ENCODE results near the gene ABLIM1.

The ABLIM1 gene

DNA sequence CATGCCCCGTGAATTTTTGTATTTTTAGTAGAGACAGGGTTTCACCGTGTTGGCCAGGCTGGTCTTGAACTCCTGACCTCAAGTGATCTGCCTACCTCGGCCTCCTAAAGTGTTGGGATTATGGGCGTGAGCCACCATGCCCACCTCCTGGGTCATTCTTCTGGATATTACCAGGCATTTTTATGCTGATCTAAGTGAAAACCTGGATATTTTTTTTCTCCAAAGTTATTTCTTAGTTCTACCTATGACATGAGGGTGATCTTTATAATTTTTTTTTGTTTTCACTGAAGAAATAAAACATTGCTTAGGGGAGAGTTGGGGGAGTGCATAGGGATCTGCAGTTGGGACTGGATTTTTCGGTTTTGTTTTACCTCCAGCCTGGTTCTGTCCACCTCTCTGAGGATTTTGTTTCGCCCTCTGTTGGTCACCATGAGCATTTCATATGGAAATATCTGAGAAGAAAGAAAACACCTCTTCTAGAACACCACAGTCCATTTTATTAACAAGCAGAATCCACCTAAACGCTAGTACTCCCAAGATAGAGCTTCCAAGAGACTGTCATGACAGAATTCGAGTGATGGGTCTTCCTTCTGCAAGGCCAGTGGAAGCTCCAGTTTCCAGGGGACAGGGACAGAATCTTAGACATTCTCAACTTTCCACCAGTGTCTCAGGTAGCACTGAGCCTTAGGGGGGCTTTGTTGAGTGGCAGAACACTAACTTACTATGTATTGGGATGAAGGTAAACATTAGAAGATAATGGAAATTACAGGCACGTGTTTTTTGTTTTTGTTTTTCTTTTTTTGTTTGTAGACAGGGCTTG is 220.4 kb downstream of the ABLIM1 start:
- no peak for DNase-seq

DNA sequence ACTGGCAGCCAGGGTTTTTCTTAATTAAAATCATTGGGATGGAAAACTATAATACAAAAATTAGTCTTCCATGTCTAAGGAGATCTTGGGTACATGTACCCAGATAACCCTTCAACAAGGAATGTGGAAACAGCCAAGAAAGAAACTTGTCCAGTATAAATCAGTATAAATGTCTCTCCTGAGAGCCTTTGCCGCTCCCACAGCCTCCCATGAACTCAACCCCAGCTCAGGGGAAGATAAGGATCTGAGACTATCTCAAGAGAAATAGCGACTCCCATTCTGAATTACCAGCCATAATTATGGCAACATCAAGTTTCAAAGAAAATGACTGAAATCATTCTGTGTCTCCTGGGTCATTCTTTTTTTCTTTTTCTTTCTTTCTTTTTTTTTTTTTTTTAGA is 221.1 kb downstream of the ABLIM1 start:
- no peak for DNase-seq

DNA sequence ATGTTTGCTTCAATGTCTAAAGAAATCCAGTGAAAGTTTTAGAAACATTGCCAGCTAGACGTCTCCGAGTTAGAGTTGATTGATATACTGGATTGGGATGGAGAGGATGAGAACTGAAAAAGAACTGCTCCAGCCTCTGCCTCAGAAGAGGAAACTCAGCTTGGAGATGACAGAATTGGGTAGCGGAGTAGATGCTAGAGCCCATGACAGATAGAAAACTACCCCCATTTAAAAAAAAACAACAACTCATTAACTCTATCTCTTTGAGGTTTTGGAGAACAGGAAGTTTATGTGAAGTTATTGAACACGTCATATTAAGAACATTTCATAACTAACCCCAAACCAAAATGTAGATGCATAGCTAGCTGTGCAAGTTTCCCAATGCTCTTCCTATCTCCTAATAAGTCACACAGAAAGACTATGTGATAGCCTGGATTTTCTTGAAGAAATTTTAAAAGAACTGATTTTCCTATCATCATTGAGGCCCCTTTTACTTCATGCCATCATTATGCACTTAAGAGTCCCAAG is 225.4 kb downstream of the ABLIM1 start:
- no peak for DNase-seq

DNA sequence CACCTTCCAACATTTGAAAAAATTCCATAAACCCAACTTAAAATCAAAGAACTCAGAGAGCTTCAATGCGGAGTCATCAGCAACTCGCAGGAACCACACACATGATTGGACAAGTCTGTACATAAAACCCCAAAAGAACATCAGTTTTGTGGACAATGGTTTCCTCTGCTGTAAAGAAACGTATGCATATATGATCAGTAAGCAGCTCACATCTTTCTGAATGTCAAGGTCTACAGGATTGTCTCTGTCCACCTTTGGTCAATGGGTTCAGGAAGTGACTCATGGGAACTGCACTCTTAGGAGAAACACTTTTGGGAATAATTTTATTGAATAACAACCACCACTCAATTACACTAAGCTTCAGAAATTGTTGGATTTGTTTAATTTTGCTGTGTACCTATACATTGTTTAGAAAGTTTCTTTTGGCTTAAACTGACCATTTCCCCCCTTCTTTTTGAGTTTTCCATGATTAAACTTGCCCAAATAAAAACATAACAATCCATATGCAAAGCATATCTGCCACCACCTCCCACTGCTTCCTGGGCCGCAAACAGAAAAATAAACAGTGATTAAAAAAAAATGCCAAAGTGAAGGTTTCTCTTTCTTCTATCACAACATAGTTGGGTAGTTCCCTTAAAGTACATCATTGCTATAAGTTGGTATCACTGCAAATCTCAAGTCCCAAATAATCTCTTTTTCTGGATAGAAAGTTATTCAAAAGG is 226.5 kb downstream of the ABLIM1 start:
- DNase-seq, result no peak

DNA sequence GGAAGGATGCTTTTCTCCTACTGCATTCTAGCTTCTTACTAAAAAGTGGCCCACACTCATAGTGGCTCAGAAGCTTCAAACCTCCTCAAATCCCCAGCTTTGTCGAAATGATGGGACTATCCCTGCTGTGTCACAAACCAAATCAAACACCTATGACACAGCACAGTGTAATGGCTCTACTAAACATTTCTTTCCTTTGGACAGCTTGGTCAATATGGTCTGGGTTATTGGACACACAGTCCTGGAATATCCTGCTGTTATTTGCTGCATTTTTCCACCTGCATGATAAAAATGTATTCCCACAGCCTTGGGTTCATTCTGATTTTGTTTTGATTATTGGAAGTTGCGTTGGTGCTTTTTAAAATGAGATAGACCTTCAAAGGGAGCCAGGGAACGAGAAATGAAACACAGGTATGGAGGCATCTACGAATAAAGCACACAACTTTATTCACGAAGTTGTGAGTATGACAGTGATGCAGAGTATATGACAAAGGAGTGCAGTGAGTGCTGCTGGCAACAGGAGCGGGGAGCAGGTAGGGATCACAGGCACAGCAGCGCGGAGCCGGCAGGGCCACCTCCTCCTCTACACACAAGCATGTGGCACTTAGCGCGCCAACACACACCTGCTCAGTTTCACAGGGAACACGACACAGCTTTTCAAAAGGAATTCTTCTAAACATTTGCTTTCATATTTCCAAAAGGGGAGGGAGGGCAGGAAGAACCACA is 227.2 kb downstream of the ABLIM1 start:
- no peak for DNase-seq

DNA sequence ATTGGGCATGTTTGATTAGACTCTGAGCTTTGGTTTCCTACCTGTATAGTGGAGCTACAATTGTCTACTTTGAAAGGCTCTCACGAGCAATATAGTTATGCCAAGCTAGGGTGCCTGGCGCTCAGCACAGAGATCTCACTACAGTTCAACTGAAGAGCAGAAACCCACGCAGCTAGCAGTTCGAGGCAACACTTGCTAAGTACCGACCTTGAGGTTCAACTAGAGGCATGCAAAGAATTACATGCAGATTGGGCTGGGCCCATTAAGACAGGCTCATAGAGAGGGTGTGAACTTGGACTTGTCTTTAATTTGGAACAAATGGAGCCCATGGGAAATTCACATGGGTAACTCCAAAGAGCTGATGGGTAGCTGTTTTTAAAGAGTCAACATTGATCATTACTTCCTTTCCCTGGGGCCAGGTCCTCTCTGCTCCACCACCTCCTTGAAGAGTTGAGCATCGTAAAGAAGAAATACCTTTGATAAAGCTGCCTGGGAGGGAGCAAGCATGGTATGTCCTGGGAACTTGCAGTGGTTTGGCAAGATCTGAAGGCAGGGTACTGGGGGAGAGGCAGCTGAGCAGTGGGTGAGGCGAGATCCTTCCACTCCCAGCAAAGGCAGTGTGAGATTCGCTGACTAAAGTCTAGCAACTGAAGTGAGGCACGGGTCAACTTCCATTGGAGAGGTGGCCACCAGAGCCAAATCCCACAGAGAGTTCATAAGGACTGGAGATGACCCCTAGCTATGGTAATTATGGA is 228.3 kb downstream of the ABLIM1 start:
- DNase-seq, result no peak

DNA sequence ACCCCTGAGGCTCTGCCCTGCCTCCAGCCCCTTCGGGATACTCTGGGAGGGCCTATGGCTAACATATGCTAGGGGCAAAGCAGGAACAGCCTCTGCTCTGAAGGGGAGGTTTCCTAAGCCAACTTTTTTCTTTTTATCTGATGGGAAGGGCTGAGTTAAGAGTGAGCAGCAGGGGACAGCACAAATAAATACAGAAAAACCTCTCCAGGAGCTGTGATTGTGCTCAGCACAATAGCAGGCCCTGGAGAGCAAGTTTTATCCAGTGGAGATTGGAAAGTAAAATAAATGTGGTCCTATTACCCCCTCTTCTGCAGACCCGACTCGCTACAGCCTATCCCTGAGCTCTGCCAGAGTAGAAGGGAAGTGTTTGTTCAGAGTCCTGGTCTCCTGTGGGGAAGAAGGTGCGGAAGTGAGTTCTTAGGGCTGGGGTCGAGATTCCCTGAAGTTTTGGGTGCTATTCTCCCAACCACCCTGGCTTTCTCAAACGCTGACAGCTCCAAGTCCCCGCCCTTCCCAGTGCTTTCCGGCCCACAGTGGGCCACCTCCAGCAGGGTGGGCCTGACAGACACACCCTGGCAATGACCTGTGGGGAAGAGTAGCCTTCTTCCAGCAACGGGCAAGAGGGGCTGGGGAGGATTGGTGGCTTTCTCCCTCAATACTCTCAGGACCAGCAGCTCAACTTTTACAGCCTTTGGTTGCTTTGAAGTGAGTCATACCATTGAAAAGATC is 230.8 kb downstream of the ABLIM1 start:
- no peak for DNase-seq

DNA sequence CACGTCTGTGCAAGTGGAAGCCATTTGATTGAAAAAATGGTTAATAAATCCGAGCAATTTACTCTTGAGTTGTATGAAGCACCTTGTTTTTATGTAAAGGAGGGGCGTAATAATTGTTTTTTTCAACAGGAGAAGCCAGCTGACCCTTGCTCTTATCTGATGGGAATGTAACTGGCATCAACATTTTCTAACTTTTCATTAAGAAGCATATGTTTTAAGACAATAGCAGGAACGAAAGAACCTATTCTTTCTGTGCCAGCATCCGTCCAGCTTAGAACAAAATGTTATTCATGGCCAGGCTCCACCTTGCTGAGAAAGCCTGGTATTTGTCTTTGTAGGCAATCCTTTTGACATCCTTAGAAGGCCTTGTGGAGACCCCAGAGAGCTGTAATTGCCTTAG is 231.6 kb downstream of the ABLIM1 start:
- DNase-seq, result no peak

DNA sequence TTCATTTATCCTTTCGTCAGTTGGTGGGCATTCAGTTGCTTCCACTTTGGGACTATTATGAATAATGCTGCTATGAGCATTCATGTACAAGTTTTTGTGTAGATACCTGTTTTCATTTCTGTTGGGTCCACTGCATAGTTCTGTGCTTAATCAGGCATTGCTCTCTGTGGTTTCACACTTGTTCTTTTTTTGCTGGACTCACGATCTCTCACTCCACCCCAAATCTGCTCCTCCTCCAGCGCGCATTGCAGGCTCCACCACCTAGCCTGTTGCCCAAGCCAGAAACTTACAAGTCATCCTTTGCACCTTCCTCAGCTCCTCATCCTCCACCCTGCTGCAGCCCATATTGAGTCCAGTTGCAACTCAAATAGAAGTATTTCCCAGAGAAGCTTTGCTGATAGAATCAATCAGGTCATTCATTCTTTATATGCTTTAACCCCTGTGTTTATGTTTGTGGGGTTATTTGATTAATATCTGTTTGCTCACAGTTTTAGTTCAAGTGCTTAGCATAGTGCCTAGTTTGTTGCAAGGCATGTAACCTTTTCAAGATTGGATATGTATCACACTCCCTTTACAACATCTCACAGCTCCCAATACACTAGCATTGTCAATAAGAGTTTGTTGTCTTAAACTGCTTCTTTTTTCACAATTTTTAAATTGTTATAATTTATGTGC is 237.1 kb downstream of the ABLIM1 start:
- DNase-seq, result no peak

DNA sequence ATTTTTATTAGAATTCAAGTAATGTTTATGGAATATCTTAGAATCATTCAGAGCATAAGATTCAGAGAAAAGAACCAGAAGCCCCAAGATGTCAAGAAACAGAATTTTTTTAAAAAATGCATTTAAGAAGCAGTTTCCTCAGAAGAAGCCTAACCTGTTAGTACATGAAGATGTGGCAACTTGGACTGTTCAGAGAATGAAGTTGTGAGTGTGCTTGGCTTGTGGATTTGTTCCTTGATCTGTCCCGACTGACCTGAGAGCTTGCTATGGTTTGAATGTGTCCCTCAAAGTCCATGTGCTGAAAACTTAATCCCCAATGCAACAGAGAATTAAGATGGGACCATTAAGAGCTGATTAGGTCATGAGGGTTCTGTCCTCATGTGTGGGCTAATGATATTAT is 240.0 kb downstream of the ABLIM1 start:
- no peak for DNase-seq

DNA sequence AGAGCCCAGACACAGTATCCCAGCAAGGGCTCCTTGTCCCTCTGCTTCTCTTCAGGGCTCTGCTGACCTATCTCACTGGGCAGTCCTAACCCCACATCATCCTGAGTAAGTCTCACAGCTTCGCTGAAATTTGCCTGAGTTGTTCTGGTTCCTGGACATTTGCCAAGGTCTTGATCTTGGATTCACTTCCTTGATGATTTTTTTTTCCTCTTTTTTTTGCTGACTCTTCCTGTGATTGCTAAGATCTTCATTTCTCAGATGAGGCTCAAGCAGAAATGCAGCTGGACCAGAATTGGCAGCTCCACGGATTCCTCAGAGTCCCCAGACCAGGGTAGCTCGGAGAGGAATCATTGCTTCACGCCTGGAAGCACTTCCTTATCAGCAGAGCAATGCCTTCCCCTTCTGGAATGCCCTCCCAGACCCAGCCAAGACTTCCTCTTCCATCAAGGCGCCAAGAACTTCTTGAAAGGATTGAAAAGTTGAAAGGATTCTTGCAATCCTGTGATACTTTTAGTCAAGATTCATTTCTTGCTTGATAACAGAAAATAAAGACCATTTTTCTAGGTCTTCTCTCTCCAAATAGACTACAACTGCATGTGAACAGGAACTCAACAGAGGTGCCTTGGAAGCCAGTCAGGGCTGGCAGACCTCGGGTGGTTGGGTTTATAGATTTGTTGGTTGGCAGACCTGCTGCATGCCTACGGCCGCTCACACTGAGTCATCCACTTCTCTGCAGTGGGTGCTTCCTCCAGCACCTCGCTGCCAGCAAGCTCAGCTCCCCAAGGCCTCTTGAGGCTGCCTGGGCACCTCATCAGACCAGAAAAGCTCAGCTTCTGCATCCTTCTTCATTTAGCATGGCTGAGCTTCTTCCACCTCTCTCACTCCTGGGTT is 244.9 kb downstream of the ABLIM1 start:
- DNase-seq, result no peak

DNA sequence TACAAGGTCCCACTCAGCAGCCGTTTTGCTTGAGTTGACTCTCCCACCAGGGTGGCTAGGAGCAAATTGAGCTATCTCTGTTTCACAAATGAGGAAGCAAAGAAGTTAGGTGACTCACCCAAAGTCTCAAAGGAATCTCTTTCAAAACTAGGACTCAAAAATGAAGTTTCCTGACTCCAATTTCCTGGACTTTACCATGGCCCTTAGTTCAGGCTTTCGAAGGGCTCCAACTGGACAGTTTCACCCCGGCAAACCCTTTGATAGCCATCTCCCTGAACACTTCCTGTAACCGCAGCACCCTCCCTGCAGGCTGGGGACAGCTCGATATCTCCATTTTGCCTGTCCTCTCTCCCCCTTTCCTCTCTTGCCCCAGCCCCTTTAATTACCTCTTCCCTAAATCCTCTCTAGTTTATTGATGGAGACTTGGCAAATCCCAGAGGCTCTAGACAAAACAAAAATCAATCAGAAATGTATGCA is 249.1 kb downstream of the ABLIM1 start:
- no peak for DNase-seq

DNA sequence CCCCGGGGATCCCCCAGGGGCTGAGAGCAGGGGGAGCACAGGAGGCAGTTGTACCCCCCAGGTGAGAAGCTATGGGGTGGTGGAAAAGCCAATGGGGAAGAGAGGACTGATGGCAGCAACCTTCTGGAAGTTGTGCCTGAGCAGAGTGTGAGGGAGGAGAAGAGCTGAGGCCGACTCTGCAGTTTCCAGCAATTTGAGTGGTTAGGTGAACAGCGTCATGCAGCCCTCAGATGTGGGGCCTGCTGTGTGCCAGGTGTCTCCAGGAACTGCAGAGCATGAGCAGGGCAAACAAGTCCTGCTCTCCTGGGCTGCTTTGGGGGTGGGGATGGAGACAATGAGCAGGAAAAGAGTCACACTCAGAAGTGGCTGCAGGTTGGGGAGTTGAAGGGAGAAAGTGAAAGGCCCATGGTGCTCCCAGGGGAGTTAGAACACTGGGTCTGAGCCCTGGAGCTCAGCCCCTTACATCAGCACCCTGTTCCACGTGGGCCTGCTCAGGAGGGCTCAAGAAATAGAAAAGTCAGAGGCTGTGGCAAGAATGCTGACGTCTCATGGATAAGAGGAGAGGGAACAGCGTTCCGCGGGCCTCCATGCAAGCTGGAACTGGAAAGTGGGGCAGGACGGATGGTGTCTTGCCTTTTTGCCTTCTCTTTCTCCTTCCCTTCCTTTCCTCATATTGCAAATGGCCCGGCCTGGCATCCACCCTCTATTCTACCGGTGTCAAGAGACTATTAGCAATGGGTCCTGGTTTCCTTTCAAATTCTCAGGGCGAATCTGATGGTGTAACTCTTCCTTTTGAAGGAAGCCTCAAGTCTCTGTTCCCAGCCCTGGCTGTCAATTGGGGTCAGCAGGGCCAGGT is 249.7 kb downstream of the ABLIM1 start:
- no peak for DNase-seq

DNA sequence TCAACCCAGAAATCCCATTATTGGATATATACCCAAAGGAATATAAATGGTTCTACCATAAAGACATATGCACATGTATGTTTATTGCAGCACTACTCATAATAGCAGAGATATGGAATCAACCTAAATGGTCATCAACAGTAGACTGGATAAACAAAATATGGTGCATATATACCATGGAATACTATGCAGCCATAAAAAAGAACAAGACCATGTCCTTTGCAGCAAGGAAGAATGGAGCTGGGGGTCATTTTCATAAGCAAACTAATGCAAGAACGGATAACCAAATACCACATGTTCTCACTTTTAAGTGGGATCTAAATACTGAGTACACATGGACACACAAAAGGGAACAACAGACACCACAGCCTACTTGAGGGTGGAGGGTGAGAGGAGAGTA is 251.6 kb downstream of the ABLIM1 start:
- DNase-seq, result no peak

DNA sequence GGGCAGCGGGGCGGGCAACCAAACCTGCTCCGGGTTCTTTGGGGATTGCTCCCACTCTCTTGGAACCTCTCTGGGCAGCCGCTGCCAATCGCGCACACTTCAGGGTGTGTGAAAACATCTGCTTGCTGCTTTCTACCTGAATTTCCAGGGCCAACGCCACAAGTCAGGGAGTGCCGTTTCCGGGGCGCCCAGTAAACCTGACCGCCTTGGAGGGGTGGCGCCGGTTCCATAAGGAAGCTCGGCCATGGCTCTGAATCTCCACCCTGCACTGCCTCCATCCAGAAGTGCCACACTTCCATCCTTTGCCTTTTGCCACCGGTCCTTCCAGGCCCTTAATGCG is 253.1 kb downstream of the ABLIM1 start:
- no peak for DNase-seq

DNA sequence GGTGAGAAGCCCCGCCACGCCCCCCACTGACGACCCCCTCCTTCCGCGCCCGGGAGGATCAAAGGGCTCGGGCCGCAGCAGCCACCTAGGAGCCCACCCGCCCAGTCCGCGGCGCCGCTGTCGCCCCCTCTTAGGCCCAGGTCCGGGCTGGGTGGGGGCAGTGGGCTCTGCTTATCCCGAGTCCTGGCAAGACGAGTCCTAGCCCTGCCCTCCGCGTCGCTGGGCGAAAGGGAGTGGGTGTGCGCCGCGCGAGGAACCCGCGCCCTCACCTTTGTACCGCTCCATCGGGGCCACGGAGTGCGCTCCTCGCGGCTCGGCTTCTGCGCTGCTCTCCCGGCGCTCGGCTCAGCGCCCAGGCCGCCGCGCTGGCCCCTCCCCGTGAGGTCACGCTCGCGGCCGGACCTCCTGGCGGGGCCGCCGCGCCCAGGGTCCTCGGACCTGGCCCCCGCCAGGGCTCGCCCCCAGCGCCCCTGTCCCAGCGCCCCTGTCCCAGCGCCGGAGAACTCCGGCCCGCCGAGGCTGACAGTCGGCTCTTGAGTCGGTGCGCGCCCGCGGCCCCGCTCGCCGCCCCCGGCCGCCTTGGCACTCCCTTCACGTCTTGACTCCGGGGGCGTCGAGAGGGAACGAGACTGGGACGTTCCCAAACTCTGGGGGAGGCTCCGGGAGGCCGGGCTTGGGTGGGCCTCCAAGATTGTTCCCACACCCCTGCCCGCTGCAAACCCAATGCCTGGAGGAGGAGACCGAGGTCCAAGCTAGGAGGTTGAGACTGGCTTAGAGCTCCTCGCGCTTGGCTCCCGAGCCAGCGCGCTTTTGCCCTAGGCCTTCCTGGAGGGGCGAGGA is 253.7 kb downstream of the ABLIM1 start, which contains the start of gene AFAP1L2:
AFAP1L2 (minus strand) TSS at position 332 of the 840 bp plus-strand sequence; CDS start at position 285, 47 bp downstream.
- DNase-seq, result no peak

DNA sequence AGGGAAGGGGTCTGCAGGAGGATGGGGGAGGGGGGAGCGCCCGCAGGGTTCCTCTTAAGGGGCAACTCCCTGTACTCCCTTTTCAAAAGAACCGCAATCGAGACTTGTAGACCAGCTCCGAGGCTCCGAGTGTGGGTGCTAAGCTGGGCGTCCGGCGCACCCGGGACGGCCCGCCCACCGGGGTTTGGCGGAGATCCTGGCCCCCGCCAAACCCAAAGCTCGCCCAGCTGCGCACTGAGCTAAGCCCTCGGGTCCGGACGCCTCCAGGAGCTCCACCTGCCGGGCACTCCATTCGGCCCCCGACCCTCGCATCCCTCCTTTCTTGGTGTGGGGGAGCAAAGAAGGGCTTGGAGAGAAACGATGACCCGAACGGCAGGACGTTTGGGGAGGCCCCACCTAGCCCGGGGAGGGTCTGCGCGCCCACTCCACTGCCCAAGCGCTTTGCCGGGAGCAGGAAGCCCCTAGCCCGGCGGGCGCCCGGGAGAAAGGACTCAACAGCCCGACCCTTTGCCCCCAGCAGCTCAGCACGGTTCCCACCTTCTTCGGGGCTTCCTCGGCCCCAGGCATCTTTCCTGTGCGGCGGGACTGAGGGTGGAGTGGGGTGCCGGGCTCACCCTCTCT is 254.4 kb downstream of the ABLIM1 start:
- no peak for DNase-seq

All from NCI-H1105 (cell line).